Ammon's horn (tissue), 1 donor: ENCODE results near the gene NXF1.
"Not testable (repeated sequence)": the region's sequence is repeated elsewhere in the genome, so short reads cannot be mapped to it uniquely, and the experiment has no call there.

Experiments
- DNase-seq: peaks from one replicate; pipeline ENCODE4 v3.0.0-alpha.2; 2016; ENCODE audit warnings: low spot score

NXF1 gene

DNA sequence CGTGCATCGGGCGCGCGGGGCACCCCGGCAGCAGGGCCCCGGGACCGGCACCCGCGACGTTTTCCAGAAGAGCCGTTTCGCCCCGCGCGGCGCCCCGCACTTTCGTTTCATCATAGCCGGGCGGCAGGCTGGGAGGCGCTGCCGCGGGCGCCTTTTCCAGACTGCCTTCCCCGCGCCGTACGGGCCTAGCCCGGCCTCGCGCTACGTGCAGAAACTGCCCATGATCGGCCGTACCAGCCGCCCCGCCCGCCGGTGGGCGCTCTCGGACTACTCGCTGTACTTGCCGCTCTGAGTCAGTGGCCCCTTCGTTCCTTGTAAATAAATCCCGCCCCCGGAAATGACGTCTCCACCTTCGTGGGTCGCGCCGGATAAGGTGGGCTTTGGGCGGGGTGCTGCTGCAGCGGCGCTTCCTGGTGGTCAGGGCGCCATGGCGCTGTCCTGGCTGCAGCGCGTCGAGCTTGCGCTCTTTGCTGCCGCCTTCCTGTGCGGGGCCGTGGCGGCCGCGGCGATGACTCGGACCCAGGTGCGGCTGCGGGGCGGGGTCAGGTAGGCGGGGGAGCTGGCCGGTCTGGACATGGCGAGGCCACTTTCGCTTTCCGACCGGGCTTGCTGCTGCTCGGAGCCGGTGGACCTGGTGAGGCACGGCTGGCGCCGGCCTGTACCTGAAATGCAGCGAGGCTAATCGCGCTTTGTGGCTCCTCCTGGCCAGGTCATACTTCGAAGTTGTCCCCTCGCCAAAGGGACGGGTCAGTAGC lies 18.1 kb downstream of the NXF1 start, which contains the start of gene TMEM179B:
TSS of gene TMEM179B (plus strand) at position 398 of the 755 bp plus-strand sequence. CDS start at position 428, 30 bp downstream.
- DNase-seq = peak; percentile 99

GRCh38 chr11:62786318-62787004 lies 18.8 kb downstream of the NXF1 start:
- DNase-seq = peak; percentile 83

DNA sequence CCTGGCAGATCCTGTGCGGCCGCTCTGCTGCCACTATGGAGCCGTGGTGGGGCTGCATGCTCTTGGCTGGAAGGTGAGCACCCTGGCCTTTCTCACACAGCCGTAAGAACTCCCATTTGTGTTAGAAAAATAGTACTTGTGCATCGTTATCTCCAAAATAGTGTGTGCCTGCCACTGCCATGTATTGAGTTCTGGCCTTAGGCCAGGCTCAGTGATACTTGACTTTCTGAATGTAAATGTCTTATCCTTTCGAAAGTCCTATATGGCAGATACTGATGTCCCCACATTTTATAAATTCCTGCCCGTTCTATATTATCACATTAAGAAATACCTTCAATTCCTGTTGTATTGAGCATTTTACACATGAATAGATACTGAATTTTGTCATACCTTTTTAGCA lies 22.5 kb downstream of the NXF1 start:
- DNase-seq = no peak

- DNase-seq = no peak
Observed at GRCh38 chr11:62778441-62778840, 26.8 kb downstream of the NXF1 start.

- no peak for DNase-seq
Observed at GRCh38 chr11:62777389-62777788, 27.9 kb downstream of the NXF1 start.

DNA sequence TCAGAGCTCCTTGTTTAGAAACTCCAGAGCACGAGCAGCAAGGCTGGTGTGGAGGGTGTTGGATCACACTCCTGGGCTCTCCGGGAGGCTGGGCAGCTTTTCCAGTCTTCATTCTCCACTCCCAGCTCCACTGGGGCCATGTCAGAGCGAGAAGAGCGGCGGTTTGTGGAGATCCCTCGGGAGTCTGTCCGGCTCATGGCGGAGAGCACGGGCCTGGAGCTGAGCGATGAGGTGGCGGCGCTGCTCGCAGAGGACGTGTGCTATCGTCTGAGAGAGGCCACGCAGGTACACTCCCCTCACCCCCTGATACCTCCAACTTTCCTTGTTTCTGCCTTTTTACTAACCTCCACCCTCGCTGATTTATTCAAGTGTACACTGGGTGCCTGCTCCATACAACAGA lies 29.6 kb downstream of the NXF1 start:
- no peak for DNase-seq

DNA sequence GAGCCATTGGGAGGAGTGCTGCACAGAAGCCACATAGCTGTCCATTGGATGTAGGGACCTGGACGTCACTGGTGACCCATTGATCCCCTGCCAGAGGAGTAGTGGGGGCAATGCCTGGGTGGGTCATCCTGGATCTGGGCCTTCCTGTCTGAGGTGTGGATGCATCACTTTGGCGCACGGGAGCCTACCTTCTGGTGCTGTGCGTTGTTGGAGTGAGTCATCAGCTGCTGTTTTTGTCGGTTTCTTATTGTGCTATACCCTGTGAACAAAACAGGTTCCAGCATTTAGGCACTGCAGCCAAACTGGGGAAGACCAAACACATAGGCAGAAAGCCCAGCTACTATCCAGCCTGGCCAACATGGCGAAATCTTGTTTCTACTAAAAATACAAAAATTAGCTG lies 30.8 kb downstream of the NXF1 start:
- DNase-seq = no peak

- peak; percentile 98 for DNase-seq
Observed at GRCh38 chr11:62771144-62772021, 33.9 kb downstream of the NXF1 start, which contains the start of gene TAF6L. Gene TAF6L, plus strand, starts transcription at chr11:62771396. Its CDS starts 4,388 bp downstream, at chr11:62775784.

GRCh38 chr11:62770778-62771143 lies 34.5 kb downstream of the NXF1 start:
- peak; percentile 71 for DNase-seq

GRCh38 chr11:62760867-62761227 lies 44.4 kb downstream of the NXF1 start:
- not testable (repeated sequence) for DNase-seq

- DNase-seq = no peak
Observed at GRCh38 chr11:62757846-62758788, 47.1 kb downstream of the NXF1 start.

DNA sequence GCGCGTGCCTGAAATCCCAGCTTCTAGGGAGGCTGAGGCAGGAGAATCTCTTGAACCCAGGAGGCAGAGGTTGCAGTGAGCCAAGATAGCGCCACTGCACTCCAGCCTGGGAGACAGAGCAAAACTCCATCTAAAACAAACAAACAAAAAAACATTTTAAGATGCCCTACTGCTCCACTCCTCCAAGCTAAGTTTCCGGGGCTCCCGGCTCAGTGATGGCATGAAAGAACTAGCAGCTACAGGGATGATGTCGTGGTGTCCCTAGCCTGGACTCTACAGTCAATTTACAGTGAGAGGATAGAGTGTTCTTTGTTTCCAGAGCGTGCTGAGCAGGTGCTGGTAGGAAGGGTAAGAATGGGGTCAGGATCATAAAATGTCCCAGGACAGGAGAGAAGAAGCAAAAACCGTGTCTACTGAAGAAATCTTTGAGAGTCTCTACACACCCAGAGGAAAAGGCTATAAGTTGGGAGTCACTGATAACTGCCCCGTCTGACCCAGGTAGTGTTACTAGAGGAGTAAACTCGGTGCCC lies 50.1 kb downstream of the NXF1 start:
- no peak for DNase-seq

GRCh38 chr11:62753736-62754603 lies 51.3 kb downstream of the NXF1 start, which contains the start of gene ZBTB3:
Gene ZBTB3, minus strand, starts transcription at chr11:62754160. Its CDS starts 496 bp downstream, at chr11:62753664.
- DNase-seq = peak; percentile 100

- no peak for DNase-seq
Observed at GRCh38 chr11:62752994-62753735, 52.1 kb downstream of the NXF1 start.

DNA sequence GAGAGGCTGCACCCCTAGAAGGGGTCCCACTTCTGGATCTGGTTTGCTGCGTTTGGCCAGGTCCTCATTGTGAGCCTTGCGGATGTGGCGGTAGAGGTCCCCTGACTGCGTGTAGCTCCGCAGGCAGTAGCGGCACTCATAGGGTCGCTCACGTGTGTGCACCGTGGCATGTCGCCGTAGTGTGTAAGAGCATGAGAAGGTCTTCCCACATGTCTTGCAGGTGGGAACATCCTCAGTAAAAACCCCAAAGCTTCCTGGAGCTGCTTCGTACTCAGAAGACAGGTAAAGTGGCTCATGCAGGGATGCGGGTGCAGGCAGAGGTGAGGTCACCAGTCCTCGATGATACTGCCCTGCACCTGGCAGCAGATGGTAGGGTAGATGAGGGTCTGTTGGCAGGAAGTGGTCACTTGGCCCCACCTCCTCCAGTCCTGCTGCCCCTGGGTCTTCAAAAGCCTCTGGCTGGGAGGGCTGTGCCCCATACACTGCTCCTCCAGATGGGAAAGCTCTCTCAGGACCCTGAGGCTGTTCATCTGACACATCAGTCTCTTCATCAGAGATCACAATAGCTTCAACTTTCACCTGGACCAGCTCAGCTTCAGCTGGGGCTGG lies 53.0 kb downstream of the NXF1 start:
- DNase-seq = no peak

- DNase-seq = not testable (repeated sequence)
Observed at GRCh38 chr11:62749931-62750330, 55.3 kb downstream of the NXF1 start.

DNA sequence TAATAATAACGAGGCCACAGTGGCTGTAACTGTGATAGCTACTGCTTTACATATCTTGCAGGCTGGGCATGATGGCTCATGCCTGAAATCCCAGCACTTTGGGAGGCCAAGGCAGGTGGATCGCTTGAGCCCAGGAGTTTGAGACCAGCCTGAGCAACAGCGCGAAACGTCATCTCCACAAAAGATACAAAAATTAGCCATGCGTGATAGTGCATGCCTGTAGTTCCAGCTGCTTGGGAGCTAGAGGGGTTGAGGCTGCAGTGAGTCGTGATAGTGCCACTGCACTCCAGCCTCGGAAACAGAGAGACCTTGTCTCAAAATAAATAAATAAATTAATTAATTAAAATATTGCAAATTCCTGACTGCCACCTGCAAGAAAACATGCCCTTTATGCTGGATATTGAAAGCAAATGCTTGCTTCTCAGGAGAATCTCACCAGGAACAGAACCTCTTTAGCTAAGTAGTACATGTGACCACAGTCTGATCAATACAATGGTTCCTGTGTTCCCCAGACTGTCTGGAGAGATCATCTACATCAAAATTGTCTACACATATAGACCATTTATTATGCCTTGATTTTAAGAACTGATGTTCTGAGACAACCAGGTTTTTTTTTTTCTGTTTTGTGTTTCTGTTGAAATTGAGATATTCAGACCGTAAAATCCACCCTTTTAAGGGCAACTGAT lies 57.6 kb downstream of the NXF1 start:
- peak; percentile 41 for DNase-seq
